SU-DHL-6 (cell line): ENCODE results near the gene CASKIN2.

ENCODE experiments used
- H2AFZ ChIP-seq: fragments of 200-600 bp; sonication (generic); 2 replicates; pipeline ENCODE4 v1.6.1; 2014; ENCODE audit warnings: low read depth, mild to moderate bottlenecking, moderate library complexity, mixed read lengths, antibody characterized with exemption, low read length; ENCODE audit not compliant: severe bottlenecking
- H3F3A ChIP-seq: fragments of 200-600 bp; shearing (Covaris generic); 2 replicates; pipeline ENCODE4 v1.6.0; 2016; ENCODE audit warnings: antibody characterized with exemption, mild to moderate bottlenecking; ENCODE audit not compliant: insufficient read depth
- H3K27ac ChIP-seq: fragments of 200-600 bp; sonication (generic); 2 replicates; pipeline ENCODE4 v1.5.1; 2016; ENCODE audit warnings: low read depth, mild to moderate bottlenecking, low read length, moderate library complexity, mixed read lengths
- H3K27me3 ChIP-seq: fragments of 200-600 bp; sonication (generic), shearing (Covaris generic); 2 replicates; pipeline ENCODE4 v1.6.0; 2014; ENCODE audit warnings: mild to moderate bottlenecking, low read length
- H3K36me3 ChIP-seq: fragments of 200-600 bp; sonication (generic); 2 replicates; pipeline ENCODE4 v1.6.1; 2014; ENCODE audit warnings: mild to moderate bottlenecking, low read length, mixed read lengths
- H3K4me2 ChIP-seq: fragments of 300-600, 200-600 bp; shearing (Covaris generic), sonication (generic); 2 replicates; pipeline ENCODE4 v1.6.0; 2014; ENCODE audit warnings: low read length, low read depth, mild to moderate bottlenecking; ENCODE audit not compliant: poor library complexity, severe bottlenecking
- H3K4me3 ChIP-seq: fragments of 200-600 bp; sonication (generic); 2 replicates; pipeline ENCODE4 v1.5.1; 2014; ENCODE audit warnings: antibody characterized with exemption, low read length, mild to moderate bottlenecking, mixed read lengths; ENCODE audit not compliant: insufficient read depth, poor library complexity, severe bottlenecking
- H3K79me2 ChIP-seq: fragments of 200-600 bp; sonication (generic); 2 replicates; pipeline ENCODE4 v1.6.1; 2014; ENCODE audit warnings: mild to moderate bottlenecking, low read length, moderate library complexity; ENCODE audit not compliant: insufficient read depth
- H3K9ac ChIP-seq: fragments of 200-600 bp; sonication (generic); 2 replicates; pipeline ENCODE4 v1.7.0; 2014; ENCODE audit warnings: mild to moderate bottlenecking, low read length
- H3K9me2 ChIP-seq: fragments of 200-600 bp; sonication (generic); replicated peaks from 2 replicates; pipeline ENCODE4 v1.6.1; 2014; ENCODE audit warnings: low read length; ENCODE audit not compliant: insufficient read depth
- H3K9me3 ChIP-seq: fragments of 200-600 bp; sonication (generic); 2 replicates; pipeline ENCODE4 v1.6.1; 2014; ENCODE audit warnings: low read length, mixed read lengths; ENCODE audit not compliant: insufficient read depth
- H4K20me1 ChIP-seq: fragments of 200-600 bp; sonication (generic); 2 replicates; pipeline ENCODE4 v1.6.1; 2014; ENCODE audit warnings: low read depth, mild to moderate bottlenecking, antibody characterized with exemption, low read length, moderate library complexity, mixed read lengths
- EZH2phosphoT487 ChIP-seq: fragments of 200-600 bp; sonication (generic), shearing (Covaris generic); conservative IDR thresholded peaks from 2 replicates; pipeline ENCODE4 v1.6.1; 2018; ENCODE audit warnings: mild to moderate bottlenecking, antibody characterized with exemption, low read length, moderate library complexity, mixed read lengths
- TF ChIP-seq, protein P1 (sequence below): fragments of 200-600 bp; sonication (generic); IDR thresholded peaks from one replicate; pipeline ENCODE4 v1.5.1; 2017; ENCODE audit warnings: antibody characterized with exemption, mild to moderate bottlenecking, low read length, moderate library complexity; ENCODE audit not compliant: insufficient read depth, poor library complexity, severe bottlenecking

CASKIN2 gene

DNA sequence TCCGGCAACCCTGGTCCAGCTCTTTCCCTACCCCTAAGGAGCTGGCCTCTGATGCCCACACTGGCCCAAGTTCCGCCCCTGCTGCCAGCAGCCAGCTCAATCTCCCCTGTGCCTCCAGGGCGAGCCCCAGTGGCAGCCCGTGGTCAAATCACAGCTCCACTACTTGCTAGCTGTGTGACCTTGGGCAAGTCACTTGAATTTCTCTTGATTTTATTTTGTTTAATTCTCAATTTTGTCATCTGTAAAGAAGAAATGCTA lies 10.3 kb downstream of the CASKIN2 start:
- TF ChIP-seq, protein P1, sequence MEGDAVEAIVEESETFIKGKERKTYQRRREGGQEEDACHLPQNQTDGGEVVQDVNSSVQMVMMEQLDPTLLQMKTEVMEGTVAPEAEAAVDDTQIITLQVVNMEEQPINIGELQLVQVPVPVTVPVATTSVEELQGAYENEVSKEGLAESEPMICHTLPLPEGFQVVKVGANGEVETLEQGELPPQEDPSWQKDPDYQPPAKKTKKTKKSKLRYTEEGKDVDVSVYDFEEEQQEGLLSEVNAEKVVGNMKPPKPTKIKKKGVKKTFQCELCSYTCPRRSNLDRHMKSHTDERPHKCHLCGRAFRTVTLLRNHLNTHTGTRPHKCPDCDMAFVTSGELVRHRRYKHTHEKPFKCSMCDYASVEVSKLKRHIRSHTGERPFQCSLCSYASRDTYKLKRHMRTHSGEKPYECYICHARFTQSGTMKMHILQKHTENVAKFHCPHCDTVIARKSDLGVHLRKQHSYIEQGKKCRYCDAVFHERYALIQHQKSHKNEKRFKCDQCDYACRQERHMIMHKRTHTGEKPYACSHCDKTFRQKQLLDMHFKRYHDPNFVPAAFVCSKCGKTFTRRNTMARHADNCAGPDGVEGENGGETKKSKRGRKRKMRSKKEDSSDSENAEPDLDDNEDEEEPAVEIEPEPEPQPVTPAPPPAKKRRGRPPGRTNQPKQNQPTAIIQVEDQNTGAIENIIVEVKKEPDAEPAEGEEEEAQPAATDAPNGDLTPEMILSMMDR, result no peak
- TF ChIP-seq EZH2phosphoT487, result no peak
- no peaks in the 10 kb centered on the region for H4K20me1 ChIP-seq
- no peaks in the 10 kb centered on the region for H3K36me3 ChIP-seq
- H3K79me2 ChIP-seq, result no peaks in the 10 kb centered on the region
- no peak overlapping the region for H2AFZ ChIP-seq
- H3F3A ChIP-seq, result no peaks in the 10 kb centered on the region
- no peak overlapping the region for H3K4me2 ChIP-seq
- no peak overlapping the region for H3K9ac ChIP-seq
- no peak overlapping the region for H3K27ac ChIP-seq
- H3K27me3 ChIP-seq, result no peaks in the 10 kb centered on the region
- no peaks in the 10 kb centered on the region for H3K9me2 ChIP-seq
- no peaks in the 10 kb centered on the region for H3K9me3 ChIP-seq
- no peak overlapping the region for H3K4me3 ChIP-seq

DNA sequence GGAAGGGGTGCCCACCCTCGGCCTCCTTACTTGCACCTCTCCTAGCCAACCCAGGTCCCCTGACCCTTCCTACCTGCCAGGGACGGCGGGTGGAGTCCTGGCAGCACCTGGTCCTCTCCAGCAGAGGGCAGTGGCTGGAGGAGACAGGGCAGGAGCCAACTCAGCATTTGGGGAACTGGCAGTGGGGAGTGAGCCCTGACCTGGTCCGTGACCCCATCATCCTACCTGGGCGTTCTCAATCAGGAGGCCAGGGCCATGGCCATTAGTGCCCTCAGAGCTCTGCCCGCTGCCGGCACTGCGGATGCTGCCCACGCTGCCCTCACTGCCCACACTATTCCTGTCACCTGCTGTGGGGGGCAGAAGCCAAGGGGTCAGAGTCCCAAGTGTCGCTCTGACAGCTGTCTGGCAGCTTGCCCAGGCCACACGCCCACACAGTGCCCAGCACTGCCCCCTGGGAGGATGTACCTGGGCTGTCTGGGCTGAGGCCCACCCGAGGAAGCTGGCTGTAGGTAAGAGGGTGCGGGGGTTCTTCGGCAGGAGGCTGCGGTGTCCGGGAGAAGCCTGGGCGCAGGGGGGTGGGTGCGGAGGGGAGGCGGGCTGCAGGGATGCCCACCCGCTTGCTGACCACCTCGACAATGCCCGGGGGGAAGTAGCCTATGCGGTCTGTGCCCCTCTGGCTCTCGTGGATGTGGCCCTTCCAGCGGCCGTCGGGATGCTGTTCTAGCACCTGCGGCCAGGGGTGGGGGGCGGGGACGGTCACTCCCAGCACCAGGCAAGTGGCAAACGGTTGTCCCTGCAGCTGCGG lies 10.8 kb downstream of the CASKIN2 start:
- Histone ChIP-seq H3K9me3 (no peaks in the 10 kb centered on the region), H3K4me2 (no peak overlapping the region), H3K36me3 (no peaks in the 10 kb centered on the region), H4K20me1 (no peaks in the 10 kb centered on the region), H3K79me2 (no peaks in the 10 kb centered on the region), H3K4me3 (no peak overlapping the region), H2AFZ (no peak overlapping the region), H3K27ac (no peak overlapping the region), H3K9me2 (no peaks in the 10 kb centered on the region), H3K27me3 (no peaks in the 10 kb centered on the region), H3K9ac (no peak overlapping the region), H3F3A (no peaks in the 10 kb centered on the region)
- no peak for TF ChIP-seq EZH2phosphoT487
- TF ChIP-seq, protein P1, result peak; percentile 84

DNA sequence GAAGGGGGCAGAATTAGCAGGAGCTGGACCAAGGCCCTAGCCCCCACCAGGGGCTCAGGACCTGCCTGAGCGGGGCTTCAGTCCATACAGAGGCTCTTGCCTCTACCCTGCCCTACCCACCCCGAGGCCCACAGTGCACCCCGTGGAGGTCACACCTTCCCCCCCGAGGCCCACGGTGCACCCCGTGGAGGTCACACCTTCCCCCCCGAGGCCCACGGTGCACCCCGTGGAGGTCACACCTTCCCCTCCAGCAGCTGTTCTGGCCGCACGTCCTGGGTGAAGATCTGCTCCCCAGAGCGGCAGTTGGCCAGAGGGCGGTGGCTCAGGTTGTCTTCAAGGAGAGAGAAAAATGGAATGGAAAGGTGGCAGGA lies 11.4 kb downstream of the CASKIN2 start:
- Histone ChIP-seq H3K79me2 (no peaks in the 10 kb centered on the region), H3K9me2 (no peaks in the 10 kb centered on the region), H3K36me3 (no peaks in the 10 kb centered on the region), H3K9me3 (no peaks in the 10 kb centered on the region), H3K9ac (no peak overlapping the region), H3K27me3 (no peaks in the 10 kb centered on the region), H3K4me2 (no peak overlapping the region), H2AFZ (no peak overlapping the region), H3K4me3 (no peak overlapping the region), H3K27ac (no peak overlapping the region), H4K20me1 (no peaks in the 10 kb centered on the region), H3F3A (no peaks in the 10 kb centered on the region)
- no peak for TF ChIP-seq EZH2phosphoT487
- TF ChIP-seq, protein P1, result no peak
